HEK293 (cell line): ENCODE results near the gene RETREG2.

Experiments
- CTCF ChIA-PET: fragments of 350-600 bp; formaldehyde crosslinking; extraction: SDS; loops from one replicate; lab custom pipeline; 2021; ENCODE audit warnings: antibody characterized with exemption; lab: Yijun Ruan, JAX
- POLR2A ChIA-PET: fragments of 300-600 bp; formaldehyde crosslinking; extraction: SDS; loops from one replicate; lab custom pipeline; 2020; ENCODE audit warnings: antibody characterized with exemption, inconsistent platforms; lab: Yijun Ruan, JAX
- H3K27ac ChIP-seq: fragments of 200-500 bp; sonication (Bioruptor generic); 2 replicates; pipeline ENCODE4 v1.5.1; 2014; ENCODE audit warnings: low read depth, low read length, control low read depth, inconsistent platforms; ENCODE audit errors: extremely low read depth
- H3K36me3 ChIP-seq, 2 experiments: fragments of 200-500 bp in 1 of 2; sonication (Bioruptor generic) in 1 of 2; 1 replicate in 1 of 2; 2 replicates in 1 of 2; pipeline ENCODE4 v1.5.1; 2014 to 2017; ENCODE audit warnings: inconsistent platforms in 2 of 2, low read length in 2 of 2; ENCODE audit not compliant: control insufficient read depth in 2 of 2, insufficient read depth in 1 of 2
- H3K4me1 ChIP-seq: fragments of 200-500 bp; sonication (Bioruptor generic); 2 replicates; pipeline ENCODE4 v1.5.1; 2014; ENCODE audit warnings: mild to moderate bottlenecking, low read length, inconsistent platforms; ENCODE audit not compliant: control insufficient read depth, insufficient read depth
- H3K4me3 ChIP-seq: 2 replicates; pipeline ENCODE4 v1.5.1; 2011; ENCODE audit warnings: low read depth, mild to moderate bottlenecking, control low read depth, low read length, moderate library complexity
- H3K9me3 ChIP-seq: fragments of 200-500 bp; sonication (Bioruptor generic); 2 replicates; pipeline ENCODE4 v1.5.1; 2014; ENCODE audit warnings: low read depth, low read length, inconsistent platforms; ENCODE audit not compliant: control insufficient read depth, insufficient read depth
- FEZF1 ChIP-seq: fragments of 450-650 bp; formaldehyde crosslinking; IDR thresholded peaks from 2 replicates; pipeline ENCODE4 v1.5.1; 2016; ENCODE audit warnings: missing biosample characterization, missing genetic modification characterization
- GLI4 ChIP-seq: fragments of 450-650 bp; formaldehyde crosslinking; IDR thresholded peaks from 2 replicates; pipeline ENCODE4 v1.5.1; 2016; ENCODE audit warnings: missing biosample characterization, missing genetic modification characterization
- ZNF175 ChIP-seq: fragments of 450-650 bp; formaldehyde crosslinking; IDR thresholded peaks from 2 replicates; pipeline ENCODE4 v1.5.1; 2016; ENCODE audit warnings: missing biosample characterization, missing genetic modification characterization
- ZNF214 ChIP-seq: fragments of 450-650 bp; formaldehyde crosslinking; IDR thresholded peaks from 2 replicates; pipeline ENCODE4 v1.5.1; 2017; ENCODE audit warnings: missing biosample characterization, mild to moderate bottlenecking, missing genetic modification characterization, borderline replicate concordance
- ZNF23 ChIP-seq: fragments of 450-650 bp; formaldehyde crosslinking; IDR thresholded peaks from 2 replicates; pipeline ENCODE4 v1.5.1; 2016; ENCODE audit warnings: missing biosample characterization, missing genetic modification characterization, borderline replicate concordance
- ZNF302 ChIP-seq: fragments of 450-650 bp; formaldehyde crosslinking; IDR thresholded peaks from 2 replicates; pipeline ENCODE4 v1.5.1; 2016; ENCODE audit warnings: missing biosample characterization, missing genetic modification characterization, low read depth
- ZNF433 ChIP-seq: fragments of 450-650 bp; formaldehyde crosslinking; IDR thresholded peaks from 2 replicates; pipeline ENCODE4 v1.5.1; 2016; ENCODE audit warnings: missing biosample characterization, missing genetic modification characterization, low read depth
- ZNF530 ChIP-seq: fragments of 450-650 bp; formaldehyde crosslinking; IDR thresholded peaks from 2 replicates; pipeline ENCODE4 v1.5.1; 2016; ENCODE audit warnings: low read depth, missing biosample characterization, missing genetic modification characterization
- ZNF585B ChIP-seq: fragments of 450-650 bp; formaldehyde crosslinking; IDR thresholded peaks from 2 replicates; pipeline ENCODE4 v1.5.1; 2016; ENCODE audit warnings: missing biosample characterization, missing genetic modification characterization
- ZNF664 ChIP-seq: fragments of 450-650 bp; formaldehyde crosslinking; IDR thresholded peaks from 2 replicates; pipeline ENCODE4 v1.5.1; 2016; ENCODE audit warnings: missing biosample characterization, missing genetic modification characterization
- ZNF768 ChIP-seq: fragments of 450-650 bp; formaldehyde crosslinking; IDR thresholded peaks from 2 replicates; pipeline ENCODE4 v1.5.1; 2018; ENCODE audit warnings: missing biosample characterization, mild to moderate bottlenecking, missing genetic modification characterization
- TF ChIP-seq, protein P1 (sequence below): fragments of 450-650 bp; formaldehyde crosslinking; IDR thresholded peaks from 2 replicates; pipeline ENCODE4 v1.5.1; 2016; ENCODE audit warnings: missing biosample characterization, missing genetic modification characterization, borderline replicate concordance
- TF ChIP-seq, protein P2 (sequence below): fragments of 450-650 bp; formaldehyde crosslinking; IDR thresholded peaks from 2 replicates; pipeline ENCODE4 v1.5.1; 2016; ENCODE audit warnings: missing biosample characterization, missing genetic modification characterization
- TF ChIP-seq, protein P3 (sequence below): fragments of 450-650 bp; formaldehyde crosslinking; IDR thresholded peaks from 2 replicates; pipeline ENCODE4 v1.5.1; 2017; ENCODE audit warnings: missing biosample characterization, missing genetic modification characterization
- TF ChIP-seq, protein P4 (sequence below): fragments of 450-650 bp; formaldehyde crosslinking; IDR thresholded peaks from 2 replicates; pipeline ENCODE4 v1.5.1; 2016; ENCODE audit warnings: missing biosample characterization, missing genetic modification characterization

RETREG2 gene

DNA sequence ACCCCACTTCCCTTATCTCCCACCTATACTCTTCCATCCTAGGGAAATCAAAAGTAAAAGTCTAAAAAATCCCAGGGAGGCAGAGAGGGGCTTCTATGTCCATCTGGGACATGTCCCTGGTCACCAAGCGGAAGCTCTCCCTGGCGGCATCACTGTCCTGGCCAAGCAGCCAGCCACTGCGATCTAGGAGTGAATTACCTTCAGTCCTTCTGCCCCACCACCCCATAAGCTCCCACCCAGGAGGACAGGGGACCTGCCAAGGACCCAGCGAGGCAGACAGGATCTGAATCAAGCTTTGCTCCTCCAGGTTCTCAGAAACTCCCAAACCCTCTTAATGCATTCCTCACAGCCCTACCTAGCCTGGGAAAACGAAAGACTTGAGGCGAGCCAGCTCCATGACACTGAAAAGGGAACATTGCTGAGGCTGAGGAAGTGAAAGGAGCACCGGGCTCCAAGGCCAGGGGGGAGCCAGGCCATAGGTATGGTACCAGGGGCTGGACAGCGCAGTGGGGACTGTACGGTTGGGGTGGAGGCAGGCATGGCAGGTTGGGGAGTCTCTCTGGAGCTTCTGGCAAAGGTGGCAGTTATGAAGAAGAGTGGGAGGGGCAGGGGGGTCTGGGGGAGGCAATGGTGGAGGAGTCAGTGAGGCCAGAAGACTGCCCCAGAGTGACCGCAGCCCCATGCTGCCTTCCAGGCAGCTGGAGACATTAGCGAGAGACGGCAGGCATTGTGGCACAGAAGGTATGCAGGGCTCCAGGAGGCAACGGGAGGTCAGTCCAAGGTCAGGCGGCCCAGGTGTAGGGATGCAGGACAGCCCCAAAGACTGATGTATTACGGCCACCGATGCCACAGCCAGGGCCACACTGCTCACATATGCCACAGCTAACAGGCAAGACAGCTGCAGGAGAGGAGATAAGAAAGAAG lies 5.6 kb upstream of the RETREG2 start:
- ChIA-PET CTCF (interaction anchor here (0.5 to 8.4 kb wide), 12 partner anchors 9 to 339 kb away, joined by 3 to 101 read pairs (median 6); partner anchors contain the start of genes ABCB6 and NHEJ1), POLR2A (interaction anchor here (1.1 kb wide), 1 partner anchor 57 kb away, joined by 4 read pairs; the partner anchor contains the start of genes ANKZF1 and ATG9A)
- TF ChIP-seq ZNF175 (tag by site-specific recombination) (no peak), ZNF768 (tag by site-specific recombination) (no peak), ZNF664 (tag by site-specific recombination) (no peak), ZNF530 (tag by site-specific recombination) (no peak), FEZF1 (no peak), ZNF302 (tag by site-specific recombination) (no peak), GLI4 (tag by site-specific recombination) (no peak)
- TF ChIP-seq, protein P1, sequence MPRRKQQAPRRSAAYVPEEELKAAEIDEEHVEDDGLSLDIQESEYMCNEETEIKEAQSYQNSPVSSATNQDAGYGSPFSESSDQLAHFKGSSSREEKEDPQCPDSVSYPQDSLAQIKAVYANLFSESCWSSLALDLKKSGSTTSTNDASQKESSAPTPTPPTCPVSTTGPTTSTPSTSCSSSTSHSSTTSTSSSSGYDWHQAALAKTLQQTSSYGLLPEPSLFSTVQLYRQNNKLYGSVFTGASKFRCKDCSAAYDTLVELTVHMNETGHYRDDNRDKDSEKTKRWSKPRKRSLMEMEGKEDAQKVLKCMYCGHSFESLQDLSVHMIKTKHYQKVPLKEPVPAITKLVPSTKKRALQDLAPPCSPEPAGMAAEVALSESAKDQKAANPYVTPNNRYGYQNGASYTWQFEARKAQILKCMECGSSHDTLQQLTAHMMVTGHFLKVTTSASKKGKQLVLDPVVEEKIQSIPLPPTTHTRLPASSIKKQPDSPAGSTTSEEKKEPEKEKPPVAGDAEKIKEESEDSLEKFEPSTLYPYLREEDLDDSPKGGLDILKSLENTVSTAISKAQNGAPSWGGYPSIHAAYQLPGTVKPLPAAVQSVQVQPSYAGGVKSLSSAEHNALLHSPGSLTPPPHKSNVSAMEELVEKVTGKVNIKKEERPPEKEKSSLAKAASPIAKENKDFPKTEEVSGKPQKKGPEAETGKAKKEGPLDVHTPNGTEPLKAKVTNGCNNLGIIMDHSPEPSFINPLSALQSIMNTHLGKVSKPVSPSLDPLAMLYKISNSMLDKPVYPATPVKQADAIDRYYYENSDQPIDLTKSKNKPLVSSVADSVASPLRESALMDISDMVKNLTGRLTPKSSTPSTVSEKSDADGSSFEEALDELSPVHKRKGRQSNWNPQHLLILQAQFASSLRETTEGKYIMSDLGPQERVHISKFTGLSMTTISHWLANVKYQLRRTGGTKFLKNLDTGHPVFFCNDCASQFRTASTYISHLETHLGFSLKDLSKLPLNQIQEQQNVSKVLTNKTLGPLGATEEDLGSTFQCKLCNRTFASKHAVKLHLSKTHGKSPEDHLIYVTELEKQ: no peak
- Histone ChIP-seq H3K4me3 (no peak overlapping the region), H3K9me3 (no peaks in the 10 kb centered on the region), H3K36me3 (peaks cover 4 to 36% of the 10 kb centered on the region in 2 experiments; a peak in 2 of 3 replicates), H3K4me1 (0 out of 2 replicates have a peak, but pooled peaks cover 4% of the 10 kb centered on the region), H3K27ac (no peak overlapping the region)

DNA sequence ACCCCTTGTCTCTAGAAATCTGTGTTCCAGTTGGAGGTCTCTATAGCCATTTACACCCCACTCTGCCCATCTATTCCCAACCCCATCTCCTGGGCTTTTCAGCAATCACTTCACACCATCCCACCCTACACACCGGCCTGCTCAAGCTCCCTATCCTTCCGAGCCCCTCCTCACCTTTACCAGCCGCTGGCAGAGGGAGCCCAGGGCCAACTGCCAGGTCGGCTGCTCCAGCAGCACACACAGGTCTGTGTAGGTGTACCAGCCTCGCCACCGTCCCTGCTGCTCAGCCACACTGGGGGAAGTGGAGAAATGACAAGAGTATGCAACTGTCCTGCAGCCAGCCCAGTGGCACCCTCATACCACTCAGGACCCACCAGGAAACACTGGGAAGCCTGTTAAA lies 4.9 kb upstream of the RETREG2 start:
- ChIA-PET CTCF (interaction anchor here (0.5 to 8.4 kb wide), 5 partner anchors 14 to 338 kb away, joined by 3 to 101 read pairs (median 4); no protein-coding TSS in a partner anchor), POLR2A (no interaction called here)
- Histone ChIP-seq H3K36me3 (peaks cover 4 to 36% of the 10 kb centered on the region in 2 experiments; a peak in 2 of 3 replicates), H3K27ac (no peak overlapping the region), H3K4me1 (0 out of 2 replicates have a peak, but pooled peaks cover 4% of the 10 kb centered on the region), H3K9me3 (no peaks in the 10 kb centered on the region), H3K4me3 (no peak overlapping the region)
- TF ChIP-seq ZNF214 (tag by site-specific recombination) (no peak), ZNF433 (tag by site-specific recombination) (no peak), ZNF585B (tag by site-specific recombination) (no peak), ZNF23 (tag by site-specific recombination) (no peak)
- TF ChIP-seq, protein P2, sequence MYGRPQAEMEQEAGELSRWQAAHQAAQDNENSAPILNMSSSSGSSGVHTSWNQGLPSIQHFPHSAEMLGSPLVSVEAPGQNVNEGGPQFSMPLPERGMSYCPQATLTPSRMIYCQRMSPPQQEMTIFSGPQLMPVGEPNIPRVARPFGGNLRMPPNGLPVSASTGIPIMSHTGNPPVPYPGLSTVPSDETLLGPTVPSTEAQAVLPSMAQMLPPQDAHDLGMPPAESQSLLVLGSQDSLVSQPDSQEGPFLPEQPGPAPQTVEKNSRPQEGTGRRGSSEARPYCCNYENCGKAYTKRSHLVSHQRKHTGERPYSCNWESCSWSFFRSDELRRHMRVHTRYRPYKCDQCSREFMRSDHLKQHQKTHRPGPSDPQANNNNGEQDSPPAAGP (tag by site-specific recombination): no peak
- TF ChIP-seq, protein P3, sequence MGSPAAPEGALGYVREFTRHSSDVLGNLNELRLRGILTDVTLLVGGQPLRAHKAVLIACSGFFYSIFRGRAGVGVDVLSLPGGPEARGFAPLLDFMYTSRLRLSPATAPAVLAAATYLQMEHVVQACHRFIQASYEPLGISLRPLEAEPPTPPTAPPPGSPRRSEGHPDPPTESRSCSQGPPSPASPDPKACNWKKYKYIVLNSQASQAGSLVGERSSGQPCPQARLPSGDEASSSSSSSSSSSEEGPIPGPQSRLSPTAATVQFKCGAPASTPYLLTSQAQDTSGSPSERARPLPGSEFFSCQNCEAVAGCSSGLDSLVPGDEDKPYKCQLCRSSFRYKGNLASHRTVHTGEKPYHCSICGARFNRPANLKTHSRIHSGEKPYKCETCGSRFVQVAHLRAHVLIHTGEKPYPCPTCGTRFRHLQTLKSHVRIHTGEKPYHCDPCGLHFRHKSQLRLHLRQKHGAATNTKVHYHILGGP (tag by site-specific recombination): no peak
- TF ChIP-seq, protein P4, sequence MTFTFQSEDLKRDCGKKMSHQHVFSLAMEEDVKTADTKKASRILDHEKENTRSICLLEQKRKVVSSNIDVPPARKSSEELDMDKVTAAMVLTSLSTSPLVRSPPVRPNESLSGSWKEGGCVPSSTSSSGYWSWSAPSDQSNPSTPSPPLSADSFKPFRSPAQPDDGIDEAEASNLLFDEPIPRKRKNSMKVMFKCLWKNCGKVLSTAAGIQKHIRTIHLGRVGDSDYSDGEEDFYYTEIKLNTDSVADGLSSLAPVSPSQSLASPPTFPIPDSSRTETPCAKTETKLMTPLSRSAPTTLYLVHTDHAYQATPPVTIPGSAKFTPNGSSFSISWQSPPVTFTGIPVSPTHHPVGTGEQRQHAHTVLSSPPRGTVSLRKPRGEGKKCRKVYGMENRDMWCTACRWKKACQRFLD: no peak
